Sigmoid colon (tissue), 3 donors: Measurements from ENCODE around the gene GLRA2.

Source experiments
- CTCF ChIP-seq, 4 experiments: fragments of 450-650 bp in 3 of 4; fragments of 200-600 bp in 1 of 4; IDR thresholded peaks; one replicate each; pipeline ENCODE4 v1.5.1; 2016 to 2019; ENCODE audit warnings: antibody characterized with exemption in 4 of 4, mild to moderate bottlenecking in 3 of 4, moderate library complexity in 2 of 4
- POLR2A ChIP-seq, 2 donors: fragments of 450-650 bp; IDR thresholded peaks; one replicate each; pipeline ENCODE4 v1.6.1; 2016; ENCODE audit warnings: antibody characterized with exemption in 2 of 2, mild to moderate bottlenecking in 2 of 2, moderate library complexity in 2 of 2

DNA sequence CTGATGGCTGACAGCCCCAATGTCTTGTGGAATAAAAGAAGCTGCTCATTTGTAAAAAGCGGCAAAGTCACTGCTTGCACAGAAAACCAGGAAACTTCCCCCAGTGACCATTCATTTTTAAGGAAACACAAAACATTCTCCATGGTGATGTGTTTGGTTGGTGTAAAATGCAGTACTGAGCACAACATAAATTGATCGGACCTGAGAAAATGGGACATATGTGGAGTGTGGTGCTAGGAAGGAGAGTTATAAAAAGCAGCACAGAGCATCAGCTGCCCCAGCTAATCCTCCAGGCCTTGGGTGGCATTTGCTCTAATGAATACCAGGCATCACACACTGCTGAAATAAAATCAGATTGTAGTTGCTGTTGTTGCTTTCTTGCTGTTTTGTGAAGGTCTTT lies 55.2 kb downstream of the GLRA2 start:
- TF ChIP-seq POLR2A (IDR thresholded peaks at IDR 0.05) = no peak
- TF ChIP-seq CTCF (IDR thresholded peaks at IDR 0.05) = no peak
